Endothelial cell (in vitro differentiated cells): Measurements from ENCODE around the gene GPC5. TPM values are rescaled to one million over a fixed set of nuclear protein-coding genes. Genes with fewer than 3 reads are reported as not detected.

Experiments
- DNase-seq: peaks from one replicate; pipeline ENCODE4 v3.0.0; 2021; ENCODE audit warnings: low spot score
- H3K27ac Mint-ChIP-seq: one replicate; pipeline ENCODE4 v1.8.0; 2021; ENCODE audit warnings: mixed read lengths, inconsistent platforms; ENCODE audit not compliant: unreplicated experiment
- H3K27me3 Mint-ChIP-seq: one replicate; pipeline ENCODE4 v1.8.0; 2021; ENCODE audit warnings: mild to moderate bottlenecking, moderate library complexity, mixed read lengths, inconsistent platforms; ENCODE audit not compliant: unreplicated experiment
- H3K36me3 Mint-ChIP-seq: one replicate; pipeline ENCODE4 v1.8.0; 2021; ENCODE audit warnings: mild to moderate bottlenecking, low read depth, mixed read lengths, inconsistent platforms; ENCODE audit not compliant: unreplicated experiment
- H3K4me1 Mint-ChIP-seq: one replicate; pipeline ENCODE4 v1.8.0; 2021; ENCODE audit warnings: mild to moderate bottlenecking, mixed read lengths, inconsistent platforms; ENCODE audit not compliant: unreplicated experiment
- H3K4me3 Mint-ChIP-seq: one replicate; pipeline ENCODE4 v1.8.0; 2021; ENCODE audit warnings: mild to moderate bottlenecking, mixed read lengths, inconsistent platforms; ENCODE audit not compliant: unreplicated experiment
- H3K9me3 Mint-ChIP-seq: one replicate; pipeline ENCODE4 v1.8.0; 2021; ENCODE audit warnings: mixed read lengths, inconsistent platforms; ENCODE audit not compliant: unreplicated experiment
- total RNA-seq: library from RNA; stranded (reverse); fragmentation: NEBNext Ultra II Directional; extraction: Animal tissue kit (Norgen Biotek cat#: 25700); gene quantifications from one replicate; pipeline ENCODE4 v1.2.1, GENCODE V29; 2021; ENCODE audit not compliant: unreplicated experiment
- TF ChIP-seq, protein P1 (sequence below): fragments of 200-600 bp; sonication (generic); IDR thresholded peaks from one replicate; pipeline ENCODE4 v1.5.0; 2021; ENCODE audit warnings: antibody characterized with exemption; ENCODE audit not compliant: unreplicated experiment

GPC5 gene
- total RNA-seq, 1 donor from 2014 or later, result not detected

DNA sequence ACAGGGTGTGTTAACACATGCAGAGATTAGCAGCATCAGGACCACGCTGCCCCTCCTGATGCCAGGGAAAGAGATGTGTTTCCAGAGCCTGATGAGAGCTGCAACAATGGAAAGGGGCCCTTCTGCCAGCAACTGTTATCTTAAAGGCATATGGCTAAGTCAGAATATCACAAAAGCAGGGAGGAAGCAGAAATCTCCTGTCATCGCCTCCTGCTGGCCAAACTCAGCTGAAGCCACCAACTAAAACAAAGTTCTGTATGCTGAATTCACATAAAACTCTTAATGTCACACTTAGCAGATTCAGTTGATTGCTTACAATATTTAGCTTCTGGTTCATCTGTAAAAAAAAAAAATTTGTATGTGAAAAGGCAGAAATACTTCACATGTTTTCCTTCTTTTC is 178.2 kb downstream of the GPC5 start:
- peak; percentile 49 for DNase-seq
- H3K27ac Mint-ChIP-seq, result no peak overlapping the region
- no peak overlapping the region for H3K4me3 Mint-ChIP-seq
- TF ChIP-seq, protein P1, sequence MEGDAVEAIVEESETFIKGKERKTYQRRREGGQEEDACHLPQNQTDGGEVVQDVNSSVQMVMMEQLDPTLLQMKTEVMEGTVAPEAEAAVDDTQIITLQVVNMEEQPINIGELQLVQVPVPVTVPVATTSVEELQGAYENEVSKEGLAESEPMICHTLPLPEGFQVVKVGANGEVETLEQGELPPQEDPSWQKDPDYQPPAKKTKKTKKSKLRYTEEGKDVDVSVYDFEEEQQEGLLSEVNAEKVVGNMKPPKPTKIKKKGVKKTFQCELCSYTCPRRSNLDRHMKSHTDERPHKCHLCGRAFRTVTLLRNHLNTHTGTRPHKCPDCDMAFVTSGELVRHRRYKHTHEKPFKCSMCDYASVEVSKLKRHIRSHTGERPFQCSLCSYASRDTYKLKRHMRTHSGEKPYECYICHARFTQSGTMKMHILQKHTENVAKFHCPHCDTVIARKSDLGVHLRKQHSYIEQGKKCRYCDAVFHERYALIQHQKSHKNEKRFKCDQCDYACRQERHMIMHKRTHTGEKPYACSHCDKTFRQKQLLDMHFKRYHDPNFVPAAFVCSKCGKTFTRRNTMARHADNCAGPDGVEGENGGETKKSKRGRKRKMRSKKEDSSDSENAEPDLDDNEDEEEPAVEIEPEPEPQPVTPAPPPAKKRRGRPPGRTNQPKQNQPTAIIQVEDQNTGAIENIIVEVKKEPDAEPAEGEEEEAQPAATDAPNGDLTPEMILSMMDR, result peak; percentile 72
- no peaks in the 10 kb centered on the region for H3K36me3 Mint-ChIP-seq
- no peaks in the 10 kb centered on the region for H3K9me3 Mint-ChIP-seq
- no peaks in the 10 kb centered on the region for H3K4me1 Mint-ChIP-seq
- peaks cover 1% of the 10 kb centered on the region for H3K27me3 Mint-ChIP-seq

DNA sequence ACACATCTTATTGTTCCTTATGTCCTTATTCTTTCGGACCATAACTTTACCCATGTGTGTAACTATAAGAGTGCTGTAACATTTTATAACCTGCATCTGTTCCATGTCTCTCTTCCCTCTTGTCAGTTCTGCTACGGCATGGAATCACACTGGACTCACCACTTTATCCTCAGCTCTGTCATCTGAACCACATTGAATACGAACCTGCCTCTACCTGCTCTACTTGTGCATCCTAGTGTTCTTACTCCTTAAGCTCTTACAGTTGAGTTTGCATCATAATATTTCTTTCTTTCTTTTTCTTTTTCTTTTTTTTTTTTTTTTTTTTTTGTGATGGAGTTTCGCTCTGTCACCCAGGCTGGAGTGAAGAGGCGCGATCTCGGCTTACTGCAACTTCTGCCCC is 180.9 kb downstream of the GPC5 start:
- H3K9me3 Mint-ChIP-seq, result no peaks in the 10 kb centered on the region
- DNase-seq, result no peak

DNA sequence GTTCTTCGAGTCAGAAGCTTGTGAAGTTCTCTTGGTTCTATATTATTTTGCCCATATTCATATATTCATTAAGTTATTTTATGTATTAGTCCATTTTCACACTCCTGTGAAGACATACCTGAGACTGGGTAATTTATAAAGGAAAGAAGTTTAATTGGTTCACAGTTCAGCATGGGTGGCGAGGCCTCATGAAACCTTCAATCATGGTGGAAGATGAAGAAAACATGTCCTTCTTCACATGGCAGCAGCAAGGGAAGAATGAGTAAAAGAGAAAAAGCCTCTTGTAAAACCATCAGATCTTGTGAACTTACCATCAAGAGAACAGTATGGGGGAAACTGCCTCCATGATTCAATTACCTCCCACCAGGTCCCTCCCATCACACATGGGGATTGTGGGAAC is 182.3 kb downstream of the GPC5 start:
- no peak overlapping the region for H3K27ac Mint-ChIP-seq
- no peak overlapping the region for H3K4me3 Mint-ChIP-seq
- H3K27me3 Mint-ChIP-seq, result peaks cover 2% of the 10 kb centered on the region
- TF ChIP-seq, protein P1, result no peak
- DNase-seq, result no peak
- H3K36me3 Mint-ChIP-seq, result no peaks in the 10 kb centered on the region
- no peaks in the 10 kb centered on the region for H3K9me3 Mint-ChIP-seq
- no peaks in the 10 kb centered on the region for H3K4me1 Mint-ChIP-seq

More for the DNA sequence above, 180.9 kb downstream of the GPC5 start:
- no peak overlapping the region for H3K4me3 Mint-ChIP-seq
- H3K4me1 Mint-ChIP-seq, result no peaks in the 10 kb centered on the region
- TF ChIP-seq, protein P1, result no peak
- H3K27me3 Mint-ChIP-seq, result peaks cover 2% of the 10 kb centered on the region
- H3K36me3 Mint-ChIP-seq, result no peaks in the 10 kb centered on the region
- H3K27ac Mint-ChIP-seq, result no peak overlapping the region

DNA sequence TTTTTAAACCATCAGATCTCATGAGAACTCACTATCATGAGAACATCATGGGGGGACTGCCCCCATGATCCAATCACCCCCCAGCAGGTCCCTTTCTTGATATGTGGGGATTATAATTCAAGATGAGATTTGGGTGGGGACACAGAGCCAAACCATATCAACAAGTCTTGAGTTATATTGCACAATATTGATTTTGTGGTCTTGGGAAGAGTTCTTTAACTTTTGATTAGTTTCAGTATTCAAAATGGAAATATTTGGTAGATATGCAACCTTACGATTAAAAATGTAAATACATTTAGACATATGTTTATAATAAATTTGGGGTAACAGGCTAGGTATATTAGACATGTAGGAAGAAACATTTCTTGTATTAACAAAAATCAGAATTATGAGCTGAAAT is 188.2 kb downstream of the GPC5 start:
- TF ChIP-seq, protein P1, result no peak
- Mint-ChIP-seq H3K9me3 (no peaks in the 10 kb centered on the region), H3K27me3 (peaks cover 1% of the 10 kb centered on the region)

DNA sequence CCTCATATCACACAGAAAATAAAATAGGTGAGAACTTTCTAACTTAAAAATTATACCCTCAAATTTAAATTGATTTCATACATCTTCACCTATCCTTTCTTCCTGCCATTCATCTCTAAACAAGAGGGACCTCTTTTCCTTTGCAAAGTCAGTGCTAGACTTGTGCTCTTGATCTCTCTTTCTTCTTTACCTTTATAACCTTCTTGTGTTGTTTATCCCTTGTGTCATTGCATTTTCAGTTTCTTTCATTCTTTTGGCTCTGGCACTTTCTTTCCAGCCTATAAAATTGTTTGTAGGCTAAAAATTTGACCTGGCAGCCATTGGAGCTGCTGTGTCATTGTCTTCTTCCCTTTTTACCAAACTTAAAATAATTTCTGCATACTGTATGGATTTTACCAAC is 190.1 kb downstream of the GPC5 start:
- no peaks in the 10 kb centered on the region for H3K4me1 Mint-ChIP-seq
- H3K4me3 Mint-ChIP-seq, result no peak overlapping the region
- no peaks in the 10 kb centered on the region for H3K36me3 Mint-ChIP-seq
- TF ChIP-seq, protein P1, result no peak
- no peaks in the 10 kb centered on the region for H3K27me3 Mint-ChIP-seq
- no peaks in the 10 kb centered on the region for H3K9me3 Mint-ChIP-seq
- no peak overlapping the region for H3K27ac Mint-ChIP-seq
- no peak for DNase-seq

More for the DNA sequence above, 188.2 kb downstream of the GPC5 start:
- Mint-ChIP-seq H3K27ac (no peak overlapping the region), H3K4me3 (no peak overlapping the region), H3K4me1 (no peaks in the 10 kb centered on the region), H3K36me3 (no peaks in the 10 kb centered on the region)
- DNase-seq, result no peak
